ENCODE results near the gene MAN2A2. TPM values are rescaled to one million over a fixed set of nuclear protein-coding genes. Genes with fewer than 3 reads are reported as not detected.

MAN2A2 gene
- 73.3 TPM for total RNA-seq
- long read RNA-seq, partial matches to known transcripts: 35 of 47 reads
- long read RNA-seq, other reads (novel, unspliced or antisense): 9 of 47 reads

DNA sequence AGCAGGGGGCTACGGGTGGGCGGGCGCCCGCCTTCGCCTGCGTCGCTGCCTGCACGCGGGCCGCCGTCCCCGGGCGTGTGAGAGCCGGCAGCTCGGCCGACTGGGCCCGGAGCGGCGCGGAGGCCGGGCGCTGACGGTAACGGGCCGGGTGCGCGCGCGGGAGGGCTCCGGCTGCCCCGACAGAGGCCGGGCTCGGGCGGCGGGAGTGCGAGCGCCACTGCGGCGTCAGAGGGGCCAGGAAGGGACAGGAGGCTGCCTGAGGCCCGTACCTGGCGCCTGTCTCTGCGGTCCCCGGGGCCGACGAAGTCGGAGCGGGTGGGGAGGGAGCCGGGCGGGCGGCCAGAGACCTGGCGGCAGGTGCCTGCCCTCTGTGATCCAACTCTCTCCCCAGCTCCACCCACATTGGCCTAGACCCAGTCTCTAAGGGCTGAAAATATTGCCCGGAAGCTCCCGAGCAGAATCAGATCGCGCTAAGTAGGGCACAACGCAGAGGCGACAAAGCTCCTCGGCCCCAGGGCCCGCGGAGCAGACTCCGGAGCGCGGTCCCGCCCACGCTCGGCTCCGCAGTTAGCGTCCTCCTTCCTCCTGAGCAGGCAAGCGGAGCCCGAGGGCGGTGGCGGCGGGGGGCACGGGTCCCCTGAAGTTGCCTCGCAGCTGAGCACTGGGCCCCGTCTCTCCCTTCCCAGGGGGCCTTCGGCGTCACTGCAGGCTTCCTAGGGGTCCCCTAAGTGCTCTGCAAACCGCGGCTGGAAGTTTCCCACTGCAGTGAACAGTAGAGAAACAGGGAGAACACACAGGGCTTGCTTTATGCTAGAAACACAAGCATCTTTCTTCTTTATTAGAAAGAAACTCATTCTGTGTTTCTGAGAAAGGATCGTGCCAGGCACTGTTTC, at the start of gene MAN2A2:
Gene MAN2A2, plus strand, starts transcription at position 463 of the 893 bp plus-strand sequence. CDS start 906 bp downstream, outside the sequence.
- intact Hi-C loops (cut with DNase I): loop anchor here (1.0 kb wide), 1 partner anchor 29 kb away; the partner anchor contains the start of gene HDDC3
- DNase-seq (ENCODE audit: low spot score): no peak

- intact Hi-C loops (cut with DNase I): no loop called here
Observed at GRCh38 chr15:90855139-90855538, 48.0 kb upstream of the MAN2A2 start.

GRCh38 chr15:90857337-90857736, 45.8 kb upstream of the MAN2A2 start:
- intact Hi-C loops (cut with DNase I): no loop called here
- no peak for DNase-seq (ENCODE audit: low spot score)

More at GRCh38 chr15:90855139-90855538, 48.0 kb upstream of the MAN2A2 start:
- no peak for DNase-seq (ENCODE audit: low spot score)

- intact Hi-C loops (cut with DNase I): no loop called here
- no peak for DNase-seq (ENCODE audit: low spot score)
Observed at GRCh38 chr15:90857883-90858443, 45.1 kb upstream of the MAN2A2 start.

- DNase-seq (ENCODE audit: low spot score): no peak
- intact Hi-C loops (cut with DNase I): no loop called here
Observed at GRCh38 chr15:90859234-90860131, 43.6 kb upstream of the MAN2A2 start.

GRCh38 chr15:90860450-90860849, 42.7 kb upstream of the MAN2A2 start:
- DNase-seq (ENCODE audit: low spot score): no peak
- intact Hi-C loops (cut with DNase I): no loop called here

DNA sequence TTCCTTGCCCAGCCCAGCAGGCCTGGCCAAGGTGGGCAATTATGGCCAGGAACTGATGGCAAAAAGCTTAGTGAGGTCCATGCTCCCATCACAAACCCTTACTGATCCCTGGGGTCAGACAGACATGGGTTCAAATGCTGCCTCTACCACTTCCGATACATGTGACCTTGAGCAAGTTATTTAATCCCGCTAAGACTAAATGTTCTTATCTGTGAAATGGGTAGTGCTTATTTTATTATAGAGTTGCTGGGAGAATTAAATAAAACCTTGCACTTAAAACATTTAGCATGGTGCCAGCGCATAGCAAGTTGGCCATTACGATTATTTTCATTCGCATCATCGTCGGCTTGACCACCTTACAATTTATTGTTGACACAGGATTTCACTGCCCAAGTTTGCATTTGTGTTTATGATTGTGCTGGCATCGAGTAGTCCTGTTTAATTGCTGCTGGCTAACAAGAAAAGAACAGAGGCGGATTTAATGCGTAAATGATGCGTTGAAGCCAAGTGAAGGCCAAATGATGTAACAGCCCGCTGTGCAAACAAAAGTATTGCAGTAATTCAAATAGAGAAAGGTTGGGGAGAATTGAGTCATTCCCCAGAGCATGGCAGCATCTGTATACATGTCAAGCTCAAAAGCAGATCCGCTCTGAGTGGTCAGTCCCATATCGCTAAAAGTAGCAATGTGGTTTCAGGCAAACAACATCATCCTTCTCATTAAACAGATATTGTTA, 42.0 kb upstream of the MAN2A2 start:
- no peak for DNase-seq (ENCODE audit: low spot score)
- intact Hi-C loops (cut with DNase I): no loop called here

- intact Hi-C loops (cut with DNase I): no loop called here
- no peak for DNase-seq (ENCODE audit: low spot score)
Observed at GRCh38 chr15:90862487-90862886, 40.6 kb upstream of the MAN2A2 start.

DNA sequence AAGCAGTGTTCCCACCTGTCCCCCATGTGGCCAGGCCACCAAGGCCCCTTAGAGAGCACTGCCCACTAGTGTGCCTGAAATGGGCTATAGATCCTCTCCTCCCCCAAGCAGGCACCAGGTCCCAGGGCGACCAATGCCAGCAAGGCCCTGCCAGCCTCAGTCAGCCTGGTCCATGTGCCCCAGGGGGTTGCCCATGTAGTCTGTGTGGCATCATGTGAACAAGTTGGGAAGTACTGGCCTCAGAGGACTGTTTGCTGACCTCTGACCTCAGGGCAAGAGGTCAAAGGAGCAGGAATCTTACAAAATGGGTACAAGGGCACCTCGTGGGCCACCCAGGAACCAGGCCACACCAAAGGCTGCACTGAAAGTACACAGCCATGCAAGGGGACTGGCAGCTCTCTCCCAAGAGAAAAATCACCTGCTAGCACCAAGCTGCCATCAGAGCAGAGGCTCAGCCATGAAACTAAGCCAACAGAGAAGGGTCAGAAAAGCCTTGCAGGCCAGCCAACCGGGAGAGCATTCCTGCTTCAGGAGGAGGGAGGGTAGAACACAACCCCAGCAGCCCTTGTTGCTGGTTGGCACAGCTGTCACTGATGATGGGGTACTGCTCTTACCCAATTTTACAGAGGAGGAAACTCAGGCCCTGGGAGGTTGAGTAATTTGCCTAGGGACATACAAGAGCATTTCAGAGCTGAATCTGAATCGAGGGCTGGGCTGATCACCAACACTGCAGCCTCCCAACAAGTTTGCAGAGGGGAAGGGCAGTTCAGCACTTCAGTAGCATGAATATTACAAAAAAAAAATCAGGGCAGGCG, 39.9 kb upstream of the MAN2A2 start:
- intact Hi-C loops (cut with DNase I): no loop called here
- DNase-seq (ENCODE audit: low spot score): no peak

- DNase-seq (ENCODE audit: low spot score): no peak
- intact Hi-C loops (cut with DNase I): no loop called here
Observed at GRCh38 chr15:90863987-90864386, 39.1 kb upstream of the MAN2A2 start.

DNA sequence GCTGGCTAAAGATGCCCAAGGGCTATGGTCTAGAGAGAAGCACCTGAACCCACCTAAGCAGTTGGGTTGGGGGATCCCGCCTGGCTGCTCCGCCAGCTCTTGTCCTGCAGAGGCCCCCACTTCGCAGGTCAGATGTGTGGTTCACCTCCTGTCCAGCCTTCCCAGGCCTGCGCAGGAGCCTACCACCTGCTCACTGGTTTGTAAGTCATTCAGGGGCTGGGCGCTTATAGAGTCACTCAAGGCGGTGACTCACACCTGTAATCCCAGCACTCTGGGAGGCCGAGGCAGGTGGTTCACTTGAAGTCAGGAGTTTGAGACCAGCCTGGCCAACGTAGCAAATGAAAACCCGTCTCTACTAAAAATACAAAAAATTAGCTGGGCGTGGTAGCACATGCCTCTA, 38.6 kb upstream of the MAN2A2 start:
- intact Hi-C loops (cut with DNase I): no loop called here
- no peak for DNase-seq (ENCODE audit: low spot score)

GRCh38 chr15:90865702-90866101, 37.4 kb upstream of the MAN2A2 start:
- DNase-seq (ENCODE audit: low spot score): no peak
- intact Hi-C loops (cut with DNase I): no loop called here

- intact Hi-C loops (cut with DNase I): no loop called here
- no peak for DNase-seq (ENCODE audit: low spot score)
Observed at GRCh38 chr15:90866161-90866715, 36.9 kb upstream of the MAN2A2 start.

GRCh38 chr15:90866800-90867199, 36.3 kb upstream of the MAN2A2 start:
- DNase-seq (ENCODE audit: low spot score): no peak
- intact Hi-C loops (cut with DNase I): no loop called here

- intact Hi-C loops (cut with DNase I): no loop called here
Observed at GRCh38 chr15:90868261-90868689, 34.8 kb upstream of the MAN2A2 start, which contains the start of gene FURIN. TSS of gene FURIN (plus strand) at chr15:90868588. CDS start at chr15:90875741, 7,153 bp downstream.

GRCh38 chr15:90869140-90869541, 34.0 kb upstream of the MAN2A2 start:
- intact Hi-C loops (cut with DNase I): no loop called here
- DNase-seq (ENCODE audit: low spot score): no peak

More at GRCh38 chr15:90868261-90868689, 34.8 kb upstream of the MAN2A2 start, which contains the start of gene FURIN:
- no peak for DNase-seq (ENCODE audit: low spot score)

DNA sequence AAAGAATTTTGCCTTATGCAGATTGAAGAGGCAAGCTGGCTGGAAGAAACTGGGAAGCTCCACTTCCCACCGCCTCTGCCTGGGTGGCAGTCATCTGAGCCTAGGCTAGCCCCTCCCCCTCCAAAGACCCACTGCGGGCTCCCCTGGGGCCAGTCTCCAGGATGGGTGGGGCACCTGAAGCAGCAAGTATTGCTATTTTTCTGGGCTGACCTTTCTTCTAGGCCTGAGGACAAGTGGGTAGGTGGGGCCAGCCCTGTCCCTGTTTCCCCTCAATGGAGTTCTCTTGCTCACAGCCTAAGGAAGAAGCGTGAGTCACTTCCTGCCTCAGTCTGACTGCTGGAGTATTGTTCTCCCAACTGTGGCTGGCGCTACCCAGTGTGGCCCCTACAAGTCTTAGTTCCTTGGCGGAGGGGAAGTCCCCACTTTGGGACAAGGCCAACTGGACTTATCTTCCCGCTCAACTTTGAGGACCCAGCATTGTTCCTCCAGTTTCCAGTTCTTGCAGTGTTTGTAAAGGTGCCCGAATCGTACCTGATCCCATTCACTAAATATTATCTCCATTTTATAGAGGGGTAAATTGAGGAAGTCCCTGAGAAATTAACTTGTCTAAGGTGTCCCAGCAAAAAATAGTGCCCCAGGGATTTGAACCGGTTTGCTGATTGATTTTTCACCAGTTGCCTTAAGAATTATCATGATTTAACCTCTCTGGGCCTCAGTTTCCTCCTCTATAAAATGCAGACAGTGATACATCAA, 33.3 kb upstream of the MAN2A2 start:
- intact Hi-C loops (cut with DNase I): loop anchor here (1.0 to 5.0 kb wide), 2 partner anchors 15 to 152 kb away; partner anchors contain the start of genes BLM and FES
- DNase-seq (ENCODE audit: low spot score): peak; percentile 91
